Neural crest cell (in vitro differentiated cells): ENCODE measurements around the gene AGBL4. TPM values are rescaled to one million over a fixed set of nuclear protein-coding genes. Genes with fewer than 3 reads are reported as not detected.

Experiments used
- DNase-seq: peaks from one replicate; pipeline ENCODE4 v3.0.0; 2021; ENCODE audit warnings: low read depth, mixed read lengths, low spot score
- H3K27ac Mint-ChIP-seq: one replicate; pipeline ENCODE4 v1.8.0; 2021; ENCODE audit warnings: mild to moderate bottlenecking, mixed read lengths; ENCODE audit not compliant: unreplicated experiment
- H3K27me3 Mint-ChIP-seq: 2 replicates; pipeline ENCODE4 v1.8.0; 2021; ENCODE audit warnings: low read depth, mild to moderate bottlenecking, mixed read lengths
- H3K36me3 Mint-ChIP-seq: 2 replicates; pipeline ENCODE4 v1.8.0; 2021; ENCODE audit warnings: low read depth, mild to moderate bottlenecking, mixed read lengths
- H3K4me1 Mint-ChIP-seq: 2 replicates; pipeline ENCODE4 v1.8.0; 2021; ENCODE audit warnings: mixed read lengths
- H3K4me3 Mint-ChIP-seq: one replicate; pipeline ENCODE4 v1.8.0; 2021; ENCODE audit warnings: mild to moderate bottlenecking, mixed read lengths
- H3K9me3 Mint-ChIP-seq: 2 replicates; pipeline ENCODE4 v1.8.0; 2021; ENCODE audit warnings: mixed read lengths
- total RNA-seq: library from RNA; stranded (reverse); gene quantifications from 2 replicates; pipeline ENCODE4 v1.2.1, GENCODE V29; 2021
- TF ChIP-seq, protein P1 (sequence below): fragments of 200-600 bp; sonication (generic); conservative IDR thresholded peaks from 2 replicates; pipeline ENCODE4 v1.5.0; 2021; ENCODE audit warnings: antibody characterized with exemption, mild to moderate bottlenecking

AGBL4 gene
- total RNA-seq, 1 donor from 2014 or later, result 0.09 TPM

DNA sequence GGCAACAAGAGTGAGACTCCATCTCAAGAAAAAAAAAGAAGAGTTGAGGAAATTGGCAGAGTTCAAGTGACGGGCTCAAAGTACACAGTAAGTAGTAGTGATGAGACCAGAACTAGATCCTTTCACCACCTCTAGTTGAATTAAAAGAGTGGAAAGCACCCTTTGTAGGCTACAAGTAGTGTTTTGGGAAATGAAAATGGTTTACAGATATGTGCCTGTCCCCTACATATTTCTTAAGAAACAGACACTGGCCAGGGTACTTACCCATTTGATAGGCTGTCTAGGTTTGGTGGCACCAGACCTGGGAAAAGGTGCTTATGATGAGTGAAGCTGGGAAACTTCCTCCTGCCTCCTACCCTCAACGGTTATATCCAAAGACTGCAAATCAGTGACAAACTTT, 1083.4 kb downstream of the AGBL4 start:
- TF ChIP-seq, protein P1, sequence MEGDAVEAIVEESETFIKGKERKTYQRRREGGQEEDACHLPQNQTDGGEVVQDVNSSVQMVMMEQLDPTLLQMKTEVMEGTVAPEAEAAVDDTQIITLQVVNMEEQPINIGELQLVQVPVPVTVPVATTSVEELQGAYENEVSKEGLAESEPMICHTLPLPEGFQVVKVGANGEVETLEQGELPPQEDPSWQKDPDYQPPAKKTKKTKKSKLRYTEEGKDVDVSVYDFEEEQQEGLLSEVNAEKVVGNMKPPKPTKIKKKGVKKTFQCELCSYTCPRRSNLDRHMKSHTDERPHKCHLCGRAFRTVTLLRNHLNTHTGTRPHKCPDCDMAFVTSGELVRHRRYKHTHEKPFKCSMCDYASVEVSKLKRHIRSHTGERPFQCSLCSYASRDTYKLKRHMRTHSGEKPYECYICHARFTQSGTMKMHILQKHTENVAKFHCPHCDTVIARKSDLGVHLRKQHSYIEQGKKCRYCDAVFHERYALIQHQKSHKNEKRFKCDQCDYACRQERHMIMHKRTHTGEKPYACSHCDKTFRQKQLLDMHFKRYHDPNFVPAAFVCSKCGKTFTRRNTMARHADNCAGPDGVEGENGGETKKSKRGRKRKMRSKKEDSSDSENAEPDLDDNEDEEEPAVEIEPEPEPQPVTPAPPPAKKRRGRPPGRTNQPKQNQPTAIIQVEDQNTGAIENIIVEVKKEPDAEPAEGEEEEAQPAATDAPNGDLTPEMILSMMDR, result no peak
- Mint-ChIP-seq H3K27ac (no peak overlapping the region), H3K4me1 (no peaks in the 10 kb centered on the region), H3K27me3 (peaks cover 5% of the 10 kb centered on the region), H3K9me3 (peaks cover 17% of the 10 kb centered on the region), H3K4me3 (no peak overlapping the region), H3K36me3 (peaks cover 3% of the 10 kb centered on the region)
- DNase-seq, result no peak

DNA sequence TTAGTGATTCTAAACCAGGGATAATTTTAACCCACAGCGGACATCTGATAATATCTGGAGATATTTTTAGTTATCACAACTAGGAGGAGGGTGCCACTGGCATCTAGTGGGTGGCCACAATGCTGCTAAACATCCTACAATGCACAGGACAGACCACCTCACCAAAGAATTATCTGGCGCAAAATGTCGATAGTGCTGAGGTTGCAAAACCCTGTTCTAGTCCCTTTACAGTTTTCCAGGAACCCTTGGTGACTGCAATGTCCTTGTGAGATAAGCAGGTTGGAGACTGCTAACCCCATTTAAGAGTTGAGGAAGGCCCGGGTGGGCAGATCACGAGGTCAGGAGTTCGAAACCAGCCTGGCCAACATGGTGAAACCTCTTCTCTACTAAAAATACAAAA, 1083.9 kb downstream of the AGBL4 start:
- H3K4me1 Mint-ChIP-seq, result no peaks in the 10 kb centered on the region
- H3K36me3 Mint-ChIP-seq, result peaks cover 3% of the 10 kb centered on the region
- H3K4me3 Mint-ChIP-seq, result no peak overlapping the region

DNA sequence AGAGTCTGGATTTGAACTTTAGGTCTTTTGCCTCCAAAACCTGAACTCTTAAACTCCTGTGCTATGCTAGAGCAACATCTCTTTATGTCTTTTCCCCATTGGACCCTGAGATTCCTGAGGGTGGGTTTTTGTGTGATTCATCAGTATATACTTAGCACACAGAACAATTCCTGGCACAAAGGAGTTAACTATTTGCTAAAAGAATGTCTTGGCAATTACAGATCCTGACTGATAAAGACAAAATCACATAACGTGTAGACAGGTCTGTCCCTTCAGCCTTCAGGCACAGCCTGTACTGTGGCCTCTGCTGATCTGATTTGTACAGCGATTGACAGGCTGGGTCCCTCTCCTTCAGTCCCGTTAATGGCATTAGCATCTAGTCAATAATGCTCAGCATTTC, 1084.7 kb downstream of the AGBL4 start:
- TF ChIP-seq, protein P1, result no peak
- H3K36me3 Mint-ChIP-seq, result peaks cover 3% of the 10 kb centered on the region
- no peak for DNase-seq

More for the DNA sequence above, 1083.9 kb downstream of the AGBL4 start:
- peaks cover 18% of the 10 kb centered on the region for H3K9me3 Mint-ChIP-seq
- TF ChIP-seq, protein P1, result no peak
- no peak overlapping the region for H3K27ac Mint-ChIP-seq
- peaks cover 5% of the 10 kb centered on the region for H3K27me3 Mint-ChIP-seq
- no peak for DNase-seq

DNA sequence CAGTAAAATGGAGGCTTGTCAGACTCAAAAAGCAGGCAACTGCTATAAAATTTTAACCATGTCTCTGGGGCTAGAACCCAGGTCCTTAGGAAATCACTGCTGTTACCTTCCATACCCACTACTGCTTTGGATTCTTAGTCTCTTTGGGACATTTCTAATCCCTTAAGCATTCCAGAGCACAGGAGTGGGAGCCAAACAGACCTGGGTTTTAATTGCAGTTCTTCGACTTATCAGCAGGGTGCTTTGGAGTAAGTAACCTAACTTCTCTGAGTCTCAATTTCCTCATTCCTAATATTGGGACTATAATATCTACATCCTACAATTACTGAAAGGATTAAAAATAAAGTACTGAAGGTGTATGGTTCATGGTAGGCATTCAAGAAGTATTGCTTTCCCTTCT, 1086.0 kb downstream of the AGBL4 start:
- no peaks in the 10 kb centered on the region for H3K36me3 Mint-ChIP-seq
- no peaks in the 10 kb centered on the region for H3K4me1 Mint-ChIP-seq
- peaks cover 5% of the 10 kb centered on the region for H3K27me3 Mint-ChIP-seq

More for the DNA sequence above, 1084.7 kb downstream of the AGBL4 start:
- Mint-ChIP-seq H3K4me3 (no peak overlapping the region), H3K9me3 (peaks cover 16% of the 10 kb centered on the region), H3K27ac (no peak overlapping the region), H3K4me1 (no peaks in the 10 kb centered on the region), H3K27me3 (peaks cover 5% of the 10 kb centered on the region)

DNA sequence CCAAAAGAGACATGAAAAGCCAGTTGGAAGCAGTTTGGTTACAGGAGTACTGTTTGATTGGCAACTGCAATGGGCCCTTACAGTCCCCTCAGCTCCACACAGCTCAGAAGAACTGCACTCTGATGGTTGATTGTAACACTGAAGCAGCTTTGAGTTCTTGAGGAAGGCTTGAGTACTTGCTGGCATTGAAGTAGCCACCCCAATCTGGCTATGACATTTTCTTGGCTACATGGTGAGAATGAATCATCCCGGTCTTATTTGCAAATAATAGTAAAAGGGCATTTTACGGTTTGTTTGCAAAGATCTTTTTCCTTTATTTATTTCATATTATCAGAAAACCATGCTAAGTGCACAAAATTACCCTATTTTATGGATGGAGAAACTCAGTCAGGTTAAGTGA, 1087.3 kb downstream of the AGBL4 start:
- DNase-seq, result no peak
- peaks cover 9% of the 10 kb centered on the region for H3K9me3 Mint-ChIP-seq
- no peak overlapping the region for H3K4me3 Mint-ChIP-seq
- no peaks in the 10 kb centered on the region for H3K36me3 Mint-ChIP-seq
- peaks cover 9% of the 10 kb centered on the region for H3K27me3 Mint-ChIP-seq
- TF ChIP-seq, protein P1, result no peak
- H3K27ac Mint-ChIP-seq, result no peak overlapping the region
- no peaks in the 10 kb centered on the region for H3K4me1 Mint-ChIP-seq

More for the DNA sequence above, 1086.0 kb downstream of the AGBL4 start:
- H3K9me3 Mint-ChIP-seq, result peaks cover 9% of the 10 kb centered on the region
- H3K27ac Mint-ChIP-seq, result no peak overlapping the region
- DNase-seq, result no peak
- TF ChIP-seq, protein P1, result no peak
- H3K4me3 Mint-ChIP-seq, result no peak overlapping the region

DNA sequence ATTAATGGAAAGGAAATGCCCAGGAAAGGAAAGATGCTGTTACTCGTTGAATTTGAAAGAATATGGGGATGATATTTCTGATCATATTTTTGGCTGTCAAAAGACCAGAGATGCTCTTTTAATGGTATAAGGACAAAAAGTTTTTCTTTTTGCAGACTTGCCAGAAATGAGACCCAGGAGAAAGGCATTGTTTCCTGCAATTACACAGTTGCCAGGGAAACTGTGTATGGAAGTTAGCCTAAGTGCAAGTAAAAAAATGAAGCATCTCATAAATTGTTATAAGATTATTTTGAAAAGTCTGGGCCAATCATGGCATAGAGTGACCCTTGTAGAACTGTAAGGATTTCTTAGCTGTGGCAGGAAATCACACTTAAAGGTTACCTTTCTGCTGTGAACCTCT, 1091.4 kb downstream of the AGBL4 start:
- H3K36me3 Mint-ChIP-seq, result no peaks in the 10 kb centered on the region
- H3K27ac Mint-ChIP-seq, result no peak overlapping the region
- peaks cover 3% of the 10 kb centered on the region for H3K27me3 Mint-ChIP-seq
- H3K9me3 Mint-ChIP-seq, result peaks cover 6% of the 10 kb centered on the region
- H3K4me1 Mint-ChIP-seq, result no peaks in the 10 kb centered on the region
- no peak for DNase-seq
- H3K4me3 Mint-ChIP-seq, result no peak overlapping the region
- TF ChIP-seq, protein P1, result no peak
